Fibroblast of mammary gland (primary cell): ENCODE measurements around the gene LIPM.

ENCODE experiments used
- DNase-seq: peaks from one replicate; pipeline ENCODE4 v3.0.0-alpha.2; 2010; ENCODE audit warnings: low read depth
- H3K4me3 ChIP-seq: 2 replicates; pipeline ENCODE4 v1.5.1; 2011; ENCODE audit warnings: low read depth, mild to moderate bottlenecking, low read length, moderate library complexity; ENCODE audit not compliant: control insufficient read depth
- TF ChIP-seq, protein P1 (sequence below): conservative IDR thresholded peaks from 2 replicates; pipeline ENCODE4 v1.5.1; 2011; ENCODE audit warnings: low read depth, low read length, inconsistent platforms; ENCODE audit not compliant: control insufficient read depth, insufficient read depth

The LIPM gene

DNA sequence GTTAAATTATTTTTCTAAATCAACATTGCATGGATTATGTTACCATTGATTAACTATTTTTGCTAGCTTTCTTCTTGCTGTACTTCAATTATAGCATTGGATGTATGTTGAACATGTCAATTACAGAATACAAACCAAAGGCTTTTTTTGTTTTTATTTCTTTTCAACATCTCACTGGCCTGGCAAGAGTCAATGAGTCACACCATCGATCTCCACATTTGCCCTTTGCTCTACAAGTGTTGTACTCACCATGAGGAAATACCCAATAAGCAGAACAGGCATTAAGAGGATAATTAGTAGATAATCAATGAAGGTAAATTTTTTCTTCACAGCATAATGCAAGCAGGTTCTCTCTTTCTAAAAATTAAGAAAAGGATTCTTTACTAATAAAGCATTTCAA is 25.8 kb downstream of the LIPM start:
- TF ChIP-seq, protein P1, sequence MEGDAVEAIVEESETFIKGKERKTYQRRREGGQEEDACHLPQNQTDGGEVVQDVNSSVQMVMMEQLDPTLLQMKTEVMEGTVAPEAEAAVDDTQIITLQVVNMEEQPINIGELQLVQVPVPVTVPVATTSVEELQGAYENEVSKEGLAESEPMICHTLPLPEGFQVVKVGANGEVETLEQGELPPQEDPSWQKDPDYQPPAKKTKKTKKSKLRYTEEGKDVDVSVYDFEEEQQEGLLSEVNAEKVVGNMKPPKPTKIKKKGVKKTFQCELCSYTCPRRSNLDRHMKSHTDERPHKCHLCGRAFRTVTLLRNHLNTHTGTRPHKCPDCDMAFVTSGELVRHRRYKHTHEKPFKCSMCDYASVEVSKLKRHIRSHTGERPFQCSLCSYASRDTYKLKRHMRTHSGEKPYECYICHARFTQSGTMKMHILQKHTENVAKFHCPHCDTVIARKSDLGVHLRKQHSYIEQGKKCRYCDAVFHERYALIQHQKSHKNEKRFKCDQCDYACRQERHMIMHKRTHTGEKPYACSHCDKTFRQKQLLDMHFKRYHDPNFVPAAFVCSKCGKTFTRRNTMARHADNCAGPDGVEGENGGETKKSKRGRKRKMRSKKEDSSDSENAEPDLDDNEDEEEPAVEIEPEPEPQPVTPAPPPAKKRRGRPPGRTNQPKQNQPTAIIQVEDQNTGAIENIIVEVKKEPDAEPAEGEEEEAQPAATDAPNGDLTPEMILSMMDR = no peak
- peak; percentile 62 for DNase-seq
- H3K4me3 ChIP-seq = no peak overlapping the region

DNA sequence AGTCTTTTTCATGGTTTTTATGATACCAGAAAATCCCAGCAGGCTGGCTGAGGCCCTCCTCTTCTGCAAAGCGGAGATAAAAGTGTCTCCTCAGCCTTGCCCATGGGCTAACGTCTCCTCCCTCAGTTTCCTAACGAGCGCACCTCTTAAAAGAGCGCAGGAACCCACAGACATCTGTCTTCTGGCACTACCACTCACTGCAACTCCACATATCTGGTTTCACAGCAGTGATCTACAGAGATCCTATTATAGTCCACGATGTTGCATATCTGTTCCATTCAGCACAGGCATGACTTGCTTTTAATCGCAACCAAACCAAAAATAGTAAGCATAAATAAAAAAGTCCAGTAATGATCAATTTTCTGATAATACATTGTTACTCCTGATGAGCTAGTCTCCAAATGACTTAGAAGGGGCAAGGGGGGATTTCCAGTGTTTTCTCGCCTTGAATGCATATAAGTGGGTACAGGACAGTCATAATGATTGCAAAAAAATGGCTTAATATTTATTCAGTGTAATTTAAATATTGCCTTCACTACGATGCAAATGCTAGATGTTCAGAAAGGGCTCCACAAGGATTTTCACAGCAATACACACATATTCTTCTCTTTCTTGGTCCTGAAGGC is 28.2 kb downstream of the LIPM start:
- H3K4me3 ChIP-seq = no peak overlapping the region
- DNase-seq = no peak
- TF ChIP-seq, protein P1 = no peak

DNA sequence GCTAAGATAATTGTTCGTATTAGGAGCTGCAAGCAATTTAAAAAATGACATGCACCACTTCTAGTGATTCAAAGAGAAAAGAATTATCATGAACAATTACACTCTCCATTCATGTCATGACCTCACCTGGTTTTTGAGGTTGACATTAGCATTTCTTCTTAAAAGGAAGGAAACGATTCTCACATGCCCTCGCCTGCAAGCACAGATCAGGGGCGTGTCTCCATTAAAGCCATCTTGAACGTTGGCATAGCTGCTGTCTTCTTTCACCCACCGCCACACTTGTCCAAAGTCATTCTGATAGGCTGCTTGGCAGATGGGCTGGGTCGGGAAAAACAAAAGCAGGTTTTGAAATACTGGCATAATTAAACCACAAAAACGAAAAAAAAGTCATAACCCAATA is 29.2 kb downstream of the LIPM start:
- no peak for DNase-seq
- H3K4me3 ChIP-seq = no peak overlapping the region
- TF ChIP-seq, protein P1 = no peak

DNA sequence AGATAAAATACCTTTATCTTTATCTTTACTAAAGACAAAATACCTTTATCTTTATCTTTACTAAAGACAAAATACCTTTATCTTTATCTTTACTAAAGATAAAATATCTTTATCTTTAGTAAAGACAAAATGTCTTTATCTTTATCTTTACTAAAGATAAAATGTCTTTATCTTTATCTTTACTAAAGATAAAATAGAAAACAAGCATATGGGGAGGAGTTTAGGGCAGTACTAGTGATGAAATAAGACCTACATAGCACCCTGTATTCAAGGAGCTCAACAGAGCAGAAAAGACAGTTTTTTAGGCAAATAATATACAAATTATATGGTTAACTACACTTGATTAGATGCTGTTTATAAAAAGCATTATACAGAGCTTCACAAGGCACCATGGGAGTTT is 29.8 kb downstream of the LIPM start:
- DNase-seq = no peak
- TF ChIP-seq, protein P1 = no peak
- H3K4me3 ChIP-seq = no peak overlapping the region

DNA sequence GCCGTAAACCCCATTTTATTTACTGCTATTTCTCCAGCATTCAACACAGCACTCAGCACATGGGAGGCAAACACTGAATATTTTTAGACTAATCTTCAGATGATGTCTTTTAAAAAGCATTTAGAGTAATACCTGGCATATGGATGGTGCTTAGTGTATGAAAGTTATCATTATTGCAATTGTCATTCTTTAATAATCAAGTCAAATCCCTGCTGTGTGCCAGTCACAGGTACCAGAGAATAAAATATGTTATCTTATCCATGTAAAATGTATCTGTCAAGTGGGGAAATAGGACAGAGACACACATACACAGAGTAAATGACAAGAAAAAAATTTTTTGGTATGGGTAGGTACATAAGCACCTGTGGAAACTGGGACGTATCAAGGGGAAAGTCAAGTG is 30.6 kb downstream of the LIPM start:
- TF ChIP-seq, protein P1 = no peak
- DNase-seq = no peak
- no peak overlapping the region for H3K4me3 ChIP-seq

DNA sequence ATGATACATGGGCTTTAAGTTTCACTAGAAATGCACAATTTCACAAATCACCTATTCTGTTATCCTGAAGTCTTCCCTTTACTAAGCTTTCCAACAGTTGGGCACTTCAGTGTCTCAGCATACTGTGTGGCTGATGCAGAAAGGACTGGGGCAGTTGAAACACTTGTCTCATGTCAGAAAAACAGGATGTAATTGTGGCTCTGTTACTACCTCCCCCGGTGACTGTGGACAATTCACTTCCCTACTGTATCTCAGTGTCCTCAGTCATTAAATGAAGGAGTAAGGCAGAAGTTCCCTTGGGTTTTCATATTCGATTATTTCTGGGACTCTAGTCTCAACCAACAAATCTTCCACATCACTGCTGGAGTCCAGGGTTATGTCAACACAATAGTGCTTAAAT is 31.2 kb downstream of the LIPM start:
- TF ChIP-seq, protein P1 = no peak
- DNase-seq = no peak
- H3K4me3 ChIP-seq = no peak overlapping the region

DNA sequence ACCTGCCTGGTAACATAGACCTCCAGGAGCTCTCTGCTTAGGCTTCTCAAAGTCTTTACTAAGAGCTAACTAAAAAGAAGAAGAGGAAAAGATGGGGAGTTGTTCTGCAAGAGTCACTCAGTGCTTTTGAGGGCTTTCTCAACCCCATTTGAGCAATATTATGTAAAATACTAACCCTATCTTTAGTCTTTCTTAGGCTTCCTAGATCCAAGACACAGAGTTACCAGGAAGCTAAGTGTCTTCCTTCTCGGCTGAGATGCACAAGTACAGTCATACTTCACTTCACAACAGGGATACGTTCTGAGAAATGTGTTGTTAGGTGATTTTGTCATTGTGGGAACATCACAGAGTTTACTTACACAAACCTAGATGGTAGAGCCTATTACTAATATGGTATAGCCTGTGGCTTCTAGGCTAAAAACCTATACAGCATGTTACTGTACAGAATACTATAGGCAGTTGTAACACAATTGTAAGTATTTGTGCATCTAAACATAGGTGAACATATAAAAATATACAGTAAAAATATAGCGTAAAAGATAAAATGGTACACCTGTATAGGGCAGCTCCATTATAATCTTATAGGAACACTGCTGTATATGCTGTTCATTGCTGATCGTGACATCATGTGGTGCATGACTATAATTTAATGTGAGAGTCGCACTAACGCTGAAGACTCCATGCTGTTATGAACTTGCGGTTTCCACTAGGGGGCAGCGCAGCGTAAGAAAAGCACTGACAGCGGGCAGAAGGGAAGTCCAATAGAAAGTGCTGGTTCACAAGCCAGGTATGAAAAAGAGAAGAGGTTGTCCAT is 32.8 kb downstream of the LIPM start:
- DNase-seq = peak; percentile 87
- TF ChIP-seq, protein P1 = peak; percentile 92
- no peak overlapping the region for H3K4me3 ChIP-seq
